Measurements from ENCODE around the gene SRRM4.
A peak's percentile ranks its signal among the peaks of the same experiment; 100 is the strongest.

SRRM4 gene

DNA sequence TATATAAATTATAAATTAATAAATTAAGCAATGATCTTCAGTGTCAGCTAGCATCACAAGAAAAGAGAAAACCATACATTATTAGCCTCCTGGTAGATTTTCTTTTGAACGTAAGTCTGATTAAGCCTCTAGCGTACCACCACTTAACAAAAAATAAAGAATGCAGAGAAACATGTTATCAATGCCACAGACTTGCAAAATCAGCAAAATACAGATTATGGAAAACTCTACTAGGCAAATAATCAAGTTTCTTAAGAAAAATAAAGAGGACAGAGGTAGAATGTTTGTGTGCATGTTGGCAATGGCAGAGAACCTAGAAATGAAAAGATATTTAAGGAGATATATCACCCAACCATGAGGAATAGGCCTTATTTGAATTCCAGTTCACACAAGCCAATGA, 8.4 kb upstream of the SRRM4 start:
- no peak overlapping the region for H3K27ac ChIP-seq
- H3K27me3 ChIP-seq (ENCODE audit: insufficient read depth, low read depth), result no peaks in the 10 kb centered on the region
- TF ChIP-seq, protein P1, sequence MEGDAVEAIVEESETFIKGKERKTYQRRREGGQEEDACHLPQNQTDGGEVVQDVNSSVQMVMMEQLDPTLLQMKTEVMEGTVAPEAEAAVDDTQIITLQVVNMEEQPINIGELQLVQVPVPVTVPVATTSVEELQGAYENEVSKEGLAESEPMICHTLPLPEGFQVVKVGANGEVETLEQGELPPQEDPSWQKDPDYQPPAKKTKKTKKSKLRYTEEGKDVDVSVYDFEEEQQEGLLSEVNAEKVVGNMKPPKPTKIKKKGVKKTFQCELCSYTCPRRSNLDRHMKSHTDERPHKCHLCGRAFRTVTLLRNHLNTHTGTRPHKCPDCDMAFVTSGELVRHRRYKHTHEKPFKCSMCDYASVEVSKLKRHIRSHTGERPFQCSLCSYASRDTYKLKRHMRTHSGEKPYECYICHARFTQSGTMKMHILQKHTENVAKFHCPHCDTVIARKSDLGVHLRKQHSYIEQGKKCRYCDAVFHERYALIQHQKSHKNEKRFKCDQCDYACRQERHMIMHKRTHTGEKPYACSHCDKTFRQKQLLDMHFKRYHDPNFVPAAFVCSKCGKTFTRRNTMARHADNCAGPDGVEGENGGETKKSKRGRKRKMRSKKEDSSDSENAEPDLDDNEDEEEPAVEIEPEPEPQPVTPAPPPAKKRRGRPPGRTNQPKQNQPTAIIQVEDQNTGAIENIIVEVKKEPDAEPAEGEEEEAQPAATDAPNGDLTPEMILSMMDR (conservative IDR thresholded peaks at IDR 0.05; ENCODE audit: low read depth, low read length), result no peak
- no peaks in the 10 kb centered on the region for H3K79me2 ChIP-seq (ENCODE audit: insufficient read depth, low read depth)
- no peak overlapping the region for H3K4me2 ChIP-seq
- H3K36me3 ChIP-seq (ENCODE audit: insufficient read depth), result no peaks in the 10 kb centered on the region
- no peaks in the 10 kb centered on the region for H4K20me1 ChIP-seq (ENCODE audit: insufficient read depth)
- H3K4me1 ChIP-seq (ENCODE audit: low read depth, poor library complexity, severe bottlenecking), result no peaks in the 10 kb centered on the region
- no peak overlapping the region for H3K9ac ChIP-seq
- H2AFZ ChIP-seq (ENCODE audit: low read depth), result no peak overlapping the region
- no peak overlapping the region for H3K4me3 ChIP-seq (IDR thresholded peaks at IDR 0.05; ENCODE audit: insufficient read depth, low read depth, low read length)

DNA sequence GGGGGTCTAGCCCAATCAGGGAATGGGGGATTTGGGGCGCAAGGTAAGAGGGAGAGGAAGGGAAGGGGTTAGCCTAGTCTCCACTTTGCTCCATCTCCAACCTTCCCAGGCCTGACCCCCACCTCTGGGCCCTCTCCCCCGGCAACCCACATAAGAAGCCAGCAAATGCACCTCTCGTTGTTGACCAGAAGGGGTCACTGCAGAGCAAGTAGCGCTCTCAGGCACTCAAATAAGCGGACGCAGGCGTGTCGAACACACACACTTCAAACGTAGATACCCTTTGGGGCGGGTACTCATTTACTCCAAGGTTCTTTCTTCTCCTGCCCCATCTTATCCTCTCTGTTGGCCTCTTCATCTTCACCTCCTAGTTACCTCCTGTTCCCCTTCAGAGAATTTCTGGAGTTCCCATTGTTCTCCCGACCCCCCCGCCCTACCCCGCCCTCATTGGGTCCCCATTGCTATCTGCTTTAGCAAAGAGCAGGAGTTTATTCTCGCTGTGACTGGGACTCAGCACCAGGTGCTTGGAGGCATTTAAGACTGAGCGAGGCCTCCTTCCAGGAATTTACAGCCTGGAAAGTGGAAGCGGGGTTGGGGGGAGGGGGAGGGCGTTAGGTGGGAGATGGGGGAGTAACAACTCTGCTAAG, 1.5 kb upstream of the SRRM4 start:
- Histone ChIP-seq H3K4me1 (ENCODE audit: low read depth, poor library complexity, severe bottlenecking) (no peaks in the 10 kb centered on the region), H3K4me2 (no peak overlapping the region), H3K4me3 (IDR thresholded peaks at IDR 0.05; ENCODE audit: insufficient read depth, low read depth, low read length) (no peak overlapping the region), H3K27me3 (ENCODE audit: insufficient read depth, low read depth) (no peaks in the 10 kb centered on the region), H2AFZ (ENCODE audit: low read depth) (no peak overlapping the region), H3K27ac (no peak overlapping the region), H4K20me1 (ENCODE audit: insufficient read depth) (no peaks in the 10 kb centered on the region), H3K36me3 (ENCODE audit: insufficient read depth) (no peaks in the 10 kb centered on the region), H3K9ac (no peak overlapping the region), H3K79me2 (ENCODE audit: insufficient read depth, low read depth) (no peaks in the 10 kb centered on the region)
- TF ChIP-seq, protein P1 (conservative IDR thresholded peaks at IDR 0.05; ENCODE audit: low read depth, low read length), result 0 out of 2 replicates have a peak, but pooled peaks have one; percentile 28

DNA sequence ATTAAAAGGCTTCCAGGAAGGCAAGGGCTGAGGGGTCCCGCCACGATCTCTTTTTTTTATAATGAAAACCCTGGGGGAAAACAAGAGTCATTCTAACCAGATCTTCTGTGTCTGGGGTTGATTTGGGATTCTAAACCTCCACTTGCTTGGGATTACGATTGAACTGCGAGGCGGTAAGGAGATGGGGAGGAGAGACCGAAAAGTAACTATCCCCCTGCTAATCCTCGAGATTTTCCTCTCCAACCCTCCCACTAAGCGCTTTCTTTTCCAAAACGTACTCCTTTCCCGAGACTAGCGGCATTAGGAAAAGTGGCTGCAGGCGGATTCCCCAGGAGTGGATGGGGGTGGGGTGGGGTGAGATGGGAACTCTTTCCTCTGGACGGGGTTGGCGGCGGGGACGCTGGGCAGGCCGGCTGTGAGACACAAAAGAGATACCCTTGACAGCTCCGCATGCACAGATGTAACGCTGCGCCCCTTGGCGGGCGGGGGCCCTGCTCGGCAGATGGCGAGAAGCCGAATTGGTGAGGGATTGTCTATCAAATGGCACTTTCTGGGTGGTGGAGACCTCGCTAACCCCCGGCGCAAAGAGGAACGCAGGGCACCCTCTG, 830 bp upstream of the SRRM4 start:
- no peak overlapping the region for H3K4me2 ChIP-seq
- H4K20me1 ChIP-seq (ENCODE audit: insufficient read depth), result no peaks in the 10 kb centered on the region
- TF ChIP-seq, protein P1 (conservative IDR thresholded peaks at IDR 0.05; ENCODE audit: low read depth, low read length), result no peak
- no peak overlapping the region for H3K9ac ChIP-seq
- no peaks in the 10 kb centered on the region for H3K27me3 ChIP-seq (ENCODE audit: insufficient read depth, low read depth)
- no peaks in the 10 kb centered on the region for H3K79me2 ChIP-seq (ENCODE audit: insufficient read depth, low read depth)
- no peaks in the 10 kb centered on the region for H3K36me3 ChIP-seq (ENCODE audit: insufficient read depth)
- H3K4me3 ChIP-seq (IDR thresholded peaks at IDR 0.05; ENCODE audit: insufficient read depth, low read depth, low read length), result no peak overlapping the region
- H3K27ac ChIP-seq, result no peak overlapping the region
- H2AFZ ChIP-seq (ENCODE audit: low read depth), result no peak overlapping the region
- no peaks in the 10 kb centered on the region for H3K4me1 ChIP-seq (ENCODE audit: low read depth, poor library complexity, severe bottlenecking)

DNA sequence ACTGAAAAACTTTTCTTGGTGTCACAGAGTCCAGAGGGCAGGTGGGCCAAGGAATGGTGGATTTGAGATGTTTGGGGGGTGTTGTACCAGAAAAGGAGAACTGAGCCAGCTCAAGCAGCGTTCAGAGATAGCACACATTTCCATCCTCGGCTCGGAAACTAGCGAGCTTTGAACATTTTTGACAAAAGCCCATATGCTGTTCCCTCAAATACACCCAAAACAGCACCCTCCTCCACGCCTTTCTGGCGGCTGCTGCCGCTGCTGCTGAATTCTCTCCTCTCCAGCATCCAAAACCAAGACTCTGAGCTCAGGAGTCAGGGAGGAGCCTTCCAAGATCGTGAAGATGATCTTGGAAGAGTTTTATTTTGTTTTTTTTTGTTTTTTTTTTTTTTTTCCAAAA, 961 bp downstream of the SRRM4 start:
- H3K27ac ChIP-seq, result no peak overlapping the region
- H3K4me2 ChIP-seq, result no peak overlapping the region
- no peaks in the 10 kb centered on the region for H4K20me1 ChIP-seq (ENCODE audit: insufficient read depth)
- H3K4me1 ChIP-seq (ENCODE audit: low read depth, poor library complexity, severe bottlenecking), result no peaks in the 10 kb centered on the region
- H3K27me3 ChIP-seq (ENCODE audit: insufficient read depth, low read depth), result no peaks in the 10 kb centered on the region
- no peak overlapping the region for H3K9ac ChIP-seq
- no peak overlapping the region for H2AFZ ChIP-seq (ENCODE audit: low read depth)
- no peaks in the 10 kb centered on the region for H3K36me3 ChIP-seq (ENCODE audit: insufficient read depth)
- TF ChIP-seq, protein P1 (conservative IDR thresholded peaks at IDR 0.05; ENCODE audit: low read depth, low read length), result no peak
- H3K4me3 ChIP-seq (IDR thresholded peaks at IDR 0.05; ENCODE audit: insufficient read depth, low read depth, low read length), result no peak overlapping the region
- no peaks in the 10 kb centered on the region for H3K79me2 ChIP-seq (ENCODE audit: insufficient read depth, low read depth)

Measured in KMS-11 (cell line).